GM12878 (cell line): ENCODE measurements around the gene XKR3. TPM values are rescaled to one million over a fixed set of nuclear protein-coding genes. Genes with fewer than 3 reads are reported as not detected.

Source experiments
- ATAC-seq: fragments of 200-7000 bp; cut with Tn5 transposase; 3 replicates; pipeline ENCODE4 v1.9.1; 2020; ENCODE audit warnings: mild to moderate bottlenecking, moderate library complexity
- BruUV-seq: library from RNA; stranded (reverse); fragments of 400-500 nt; replicated peaks from 2 replicates; lab custom pipeline; 2021; lab: Mats Ljungman, UMichigan
- CTCF ChIA-PET: fragments of 300-600 bp; sonication (Branson Sonifier 250); formaldehyde crosslinking; extraction: SDS; loops from one replicate; lab custom pipeline; 2021; ENCODE audit warnings: inconsistent platforms; lab: Yijun Ruan, JAX
- POLR2A ChIA-PET: fragments of 350-600 bp; formaldehyde crosslinking; extraction: SDS; loops from one replicate; lab custom pipeline; 2021; ENCODE audit warnings: inconsistent platforms; lab: Charles Lee
- RAD21 ChIA-PET: fragments of 300-600 bp; sonication (Branson Sonifier 250); formaldehyde crosslinking; loops from one replicate; lab custom pipeline; 2023; ENCODE audit warnings: antibody characterized with exemption; ENCODE audit not compliant: unreplicated experiment; lab: Charles Lee
- SMC1A ChIA-PET: fragments of 300-600 bp; sonication (Branson Sonifier 250); formaldehyde crosslinking; loops from one replicate; lab custom pipeline; 2023; ENCODE audit not compliant: unreplicated experiment, uncharacterized antibody; lab: Charles Lee
- DNase-seq: peaks from one replicate; pipeline ENCODE4 v3.0.0-alpha.2; 2011; ENCODE audit warnings: low read depth, low spot score
- FAIRE-seq: peaks from 3 replicates; lab custom pipeline; 2011; peaks lifted over from hg19 to GRCh38; lab: Jason Lieb, UNC
- H2AFZ ChIP-seq: 2 replicates; pipeline ENCODE4 v1.6.0; 2011; ENCODE audit warnings: low read depth, low read length, control low read depth; ENCODE audit not compliant: control insufficient read depth
- H3K27ac ChIP-seq: 2 replicates; pipeline ENCODE4 v1.5.1; 2011; ENCODE audit warnings: control low read depth; ENCODE audit not compliant: control insufficient read depth, insufficient read depth
- H3K27me3 ChIP-seq, 2 experiments: replicated peaks in 1 of 2; 2 replicates each; pipeline versions ENCODE4 v1.6.0 to v1.6.1; 2011; ENCODE audit warnings: low read length in 1 of 2; ENCODE audit not compliant: control insufficient read depth in 2 of 2, insufficient read depth in 2 of 2
- H3K36me3 ChIP-seq, 2 experiments: 2 replicates each; pipeline ENCODE4 v1.5.1; 2011; ENCODE audit warnings: low read length in 1 of 2; ENCODE audit not compliant: control insufficient read depth in 2 of 2, insufficient read depth in 2 of 2
- H3K4me1 ChIP-seq: 2 replicates; pipeline ENCODE4 v1.6.1; 2011; ENCODE audit warnings: mild to moderate bottlenecking, low read length, moderate library complexity, mixed read lengths; ENCODE audit not compliant: control insufficient read depth, insufficient read depth
- H3K4me2 ChIP-seq: 2 replicates; pipeline ENCODE4 v1.6.0; 2011; ENCODE audit warnings: control low read depth; ENCODE audit not compliant: control insufficient read depth, insufficient read depth
- H3K4me3 ChIP-seq: fragments of 200-600 bp; sonication (generic); 2 replicates; pipeline ENCODE4 v1.5.1; 2016
- H3K79me2 ChIP-seq: 2 replicates; pipeline ENCODE4 v1.6.0; 2011; ENCODE audit warnings: low read length; ENCODE audit not compliant: control insufficient read depth, insufficient read depth
- H3K9ac ChIP-seq: 2 replicates; pipeline ENCODE4 v1.8.0; 2011; ENCODE audit warnings: low read length, control low read depth, mixed read lengths; ENCODE audit not compliant: control insufficient read depth, insufficient read depth
- H3K9me3 ChIP-seq: replicated peaks from 3 replicates; pipeline ENCODE4 v1.5.1; 2011; ENCODE audit warnings: mild to moderate bottlenecking, low read length; ENCODE audit not compliant: control insufficient read depth, insufficient read depth
- H4K20me1 ChIP-seq: 2 replicates; pipeline ENCODE4 v1.6.0; 2011; ENCODE audit not compliant: control insufficient read depth, insufficient read depth
- CBX5 ChIP-seq: sonication (generic); IDR thresholded peaks from 2 replicates; pipeline ENCODE4 v1.6.1; 2016; ENCODE audit warnings: low read depth, moderate library complexity, mild to moderate bottlenecking, inconsistent platforms
- CEBPB ChIP-seq, 2 experiments: fragments of 150-350 bp in 1 of 2; IDR thresholded peaks; 2 replicates each; pipeline ENCODE4 v1.6.1; 2012 to 2014; ENCODE audit warnings: low read depth in 2 of 2, low read length in 2 of 2, borderline replicate concordance in 1 of 2, inconsistent platforms in 1 of 2
- ESRRA ChIP-seq: IDR thresholded peaks from 2 replicates; pipeline ENCODE4 v1.6.1; 2012; ENCODE audit warnings: mild to moderate bottlenecking, low read length, improper control_type of control experiment
- HCFC1 ChIP-seq: fragments of 150-350 bp; IDR thresholded peaks from 2 replicates; pipeline ENCODE4 v1.6.1; 2014; ENCODE audit warnings: low read length
- MEF2B ChIP-seq: fragments of 450-650 bp; IDR thresholded peaks from 2 replicates; pipeline ENCODE4 v1.6.1; 2018; ENCODE audit warnings: mild to moderate bottlenecking, moderate library complexity; ENCODE audit not compliant: partially characterized antibody, poor library complexity, severe bottlenecking
- NR2C1 ChIP-seq: fragments of 450-650 bp; IDR thresholded peaks from 2 replicates; pipeline ENCODE4 v1.6.1; 2017; ENCODE audit warnings: antibody characterized with exemption, mild to moderate bottlenecking, moderate library complexity
- PAX8 ChIP-seq: fragments of 450-650 bp; IDR thresholded peaks from 2 replicates; pipeline ENCODE4 v1.6.1; 2017; ENCODE audit warnings: mild to moderate bottlenecking, moderate library complexity
- POLR2AphosphoS5 ChIP-seq: IDR thresholded peaks from 2 replicates; pipeline ENCODE4 v1.6.1; 2011; ENCODE audit warnings: mild to moderate bottlenecking, low read length, inconsistent platforms
- WGBS: methylation state at CpG from one replicate; pipeline ENCODE4 v1.1.6; 2016; ENCODE audit warnings: low lambda C conversion rate; ENCODE audit not compliant: insufficient replicate concordance, insufficient coverage; ENCODE audit errors: missing lambda C conversion rate; 5-methylcytosine and 5-hydroxymethylcytosine counted together
- in situ Hi-C: fragments of 300-500 bp; cut with MboI; formaldehyde crosslinking; loops from 9 replicates; pipeline ENCODE4 v1.14.3; 2018; ENCODE audit warnings: mixed read lengths
- intact Hi-C: fragments of 100-400 bp; cut with micrococcal nuclease; formaldehyde crosslinking; loops from one replicate; pipeline ENCODE4 v1.14.2; 2022; ENCODE audit not compliant: unreplicated experiment
- polyA plus RNA-seq, 11 experiments: library from polyadenylated mRNA; depleted of rRNA in 4 of 11; unstranded in 6 of 11; stranded (reverse) in 5 of 11; fragments of >200 nt; fragmentation: Nextera tagmentation in 4 of 11; fragmentation: Illumina TruSeq in 1 of 11; extraction: Ambion mirVana in 4 of 11; extraction: Trizol in 1 of 11; gene quantifications; 1 replicate in 1 of 11; 2 replicates in 10 of 11; pipeline versions ENCODE4 v1.2.1 to v1.2.3, GENCODE V29; 2011 to 2016; ENCODE audit warnings: inconsistent platforms in 2 of 11, missing spikeins in 2 of 11, low read depth in 1 of 11
- total RNA-seq, 4 experiments: library from RNA; depleted of rRNA in 3 of 4; stranded (reverse); fragments of >200 nt in 3 of 4; fragmentation: Illumina TruSeq in 1 of 4; extraction: Trizol in 1 of 4; gene quantifications; 2 replicates each; pipeline versions ENCODE4 v1.2.1 to v1.2.3, GENCODE V29; 2013 to 2021
- TF ChIP-seq, protein P1 (sequence below): fragments of 450-650 bp; formaldehyde crosslinking; IDR thresholded peaks from 2 replicates; pipeline ENCODE4 v1.4.0; 2022; ENCODE audit warnings: mild to moderate bottlenecking, moderate library complexity
- TF ChIP-seq, protein P2 (sequence below): IDR thresholded peaks from 2 replicates; pipeline ENCODE4 v1.6.1; 2012; ENCODE audit warnings: mild to moderate bottlenecking, low read depth, low read length

XKR3 gene
- total and polyA plus RNA-seq, 10 of the 15 experiments (the other 5 are each of a cell fraction or from before 2014, with no cell fraction given): 0.09 to 0.14 TPM; not detected in 8

DNA sequence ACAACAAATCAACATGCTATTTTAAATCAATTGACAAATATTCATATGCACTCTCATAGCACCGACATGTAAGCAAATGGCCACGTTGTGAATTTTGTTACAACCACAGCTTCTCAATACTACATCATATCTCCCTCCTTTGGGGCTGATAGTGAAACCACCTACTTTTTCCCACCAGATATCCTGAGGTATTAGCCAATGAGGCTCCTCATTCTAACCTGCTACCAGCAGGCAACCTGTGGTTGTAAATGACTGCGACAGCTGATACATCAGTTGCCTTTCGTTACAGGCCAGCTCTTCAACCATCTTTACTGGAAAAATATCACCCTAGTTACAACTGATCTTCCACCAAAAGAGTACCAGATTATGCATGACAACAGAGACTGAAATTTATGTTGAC is 3.7 kb upstream of the XKR3 start:
- ChIA-PET RAD21 (no interaction called here), CTCF (no interaction called here), POLR2A (no interaction called here), SMC1A (no interaction called here)
- no peak for ATAC-seq
- intact Hi-C loops (loop anchor here (10.0 kb wide), 1 partner anchor 326 kb away; the partner anchor contains the start of gene HDHD5), in situ Hi-C loops (no loop called here)
- no peak for DNase-seq
- WGBS: 57% methylated on average over 4 of the region's 4 CpGs
- Histone ChIP-seq H3K4me2 (no peak overlapping the region), H3K36me3 (no peaks in the 10 kb centered on the region), H3K9ac (no peak overlapping the region), H3K27me3 (no peaks in the 10 kb centered on the region), H3K4me3 (no peak overlapping the region), H3K4me1 (no peaks in the 10 kb centered on the region), H3K79me2 (no peaks in the 10 kb centered on the region), H2AFZ (no peak overlapping the region), H4K20me1 (no peaks in the 10 kb centered on the region), H3K9me3 (no peaks in the 10 kb centered on the region), H3K27ac (no peak overlapping the region)
- FAIRE-seq: no peak
- TF ChIP-seq PAX8 (no peak), MEF2B (no peak), CEBPB (IDR thresholded peaks at IDR 0.05; ENCODE audit: borderline replicate concordance in 1 of 2, low read depth in 2 of 2, low read length in 2 of 2) (no peak), POLR2AphosphoS5 (no peak), ESRRA (no peak), HCFC1 (no peak), CBX5 (no peak), NR2C1 (no peak)
- TF ChIP-seq, protein P1, sequence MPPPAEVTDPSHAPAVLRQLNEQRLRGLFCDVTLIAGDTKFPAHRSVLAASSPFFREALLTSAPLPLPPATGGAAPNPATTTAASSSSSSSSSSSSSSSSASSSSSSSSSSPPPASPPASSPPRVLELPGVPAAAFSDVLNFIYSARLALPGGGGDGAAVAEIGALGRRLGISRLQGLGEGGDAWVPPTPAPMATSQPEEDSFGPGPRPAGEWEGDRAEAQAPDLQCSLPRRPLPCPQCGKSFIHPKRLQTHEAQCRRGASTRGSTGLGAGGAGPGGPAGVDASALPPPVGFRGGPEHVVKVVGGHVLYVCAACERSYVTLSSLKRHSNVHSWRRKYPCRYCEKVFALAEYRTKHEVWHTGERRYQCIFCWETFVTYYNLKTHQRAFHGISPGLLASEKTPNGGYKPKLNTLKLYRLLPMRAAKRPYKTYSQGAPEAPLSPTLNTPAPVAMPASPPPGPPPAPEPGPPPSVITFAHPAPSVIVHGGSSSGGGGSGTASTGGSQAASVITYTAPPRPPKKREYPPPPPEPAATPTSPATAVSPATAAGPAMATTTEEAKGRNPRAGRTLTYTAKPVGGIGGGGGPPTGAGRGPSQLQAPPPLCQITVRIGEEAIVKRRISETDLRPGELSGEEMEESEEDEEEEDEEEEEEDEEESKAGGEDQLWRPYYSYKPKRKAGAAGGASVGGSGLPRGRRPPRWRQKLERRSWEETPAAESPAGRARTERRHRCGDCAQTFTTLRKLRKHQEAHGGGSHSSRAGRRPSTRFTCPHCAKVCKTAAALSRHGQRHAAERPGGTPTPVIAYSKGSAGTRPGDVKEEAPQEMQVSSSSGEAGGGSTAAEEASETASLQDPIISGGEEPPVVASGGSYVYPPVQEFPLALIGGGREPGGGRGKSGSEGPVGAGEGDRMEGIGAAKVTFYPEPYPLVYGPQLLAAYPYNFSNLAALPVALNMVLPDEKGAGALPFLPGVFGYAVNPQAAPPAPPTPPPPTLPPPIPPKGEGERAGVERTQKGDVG (CRISPR knock-in tag): no peak
- TF ChIP-seq, protein P2, sequence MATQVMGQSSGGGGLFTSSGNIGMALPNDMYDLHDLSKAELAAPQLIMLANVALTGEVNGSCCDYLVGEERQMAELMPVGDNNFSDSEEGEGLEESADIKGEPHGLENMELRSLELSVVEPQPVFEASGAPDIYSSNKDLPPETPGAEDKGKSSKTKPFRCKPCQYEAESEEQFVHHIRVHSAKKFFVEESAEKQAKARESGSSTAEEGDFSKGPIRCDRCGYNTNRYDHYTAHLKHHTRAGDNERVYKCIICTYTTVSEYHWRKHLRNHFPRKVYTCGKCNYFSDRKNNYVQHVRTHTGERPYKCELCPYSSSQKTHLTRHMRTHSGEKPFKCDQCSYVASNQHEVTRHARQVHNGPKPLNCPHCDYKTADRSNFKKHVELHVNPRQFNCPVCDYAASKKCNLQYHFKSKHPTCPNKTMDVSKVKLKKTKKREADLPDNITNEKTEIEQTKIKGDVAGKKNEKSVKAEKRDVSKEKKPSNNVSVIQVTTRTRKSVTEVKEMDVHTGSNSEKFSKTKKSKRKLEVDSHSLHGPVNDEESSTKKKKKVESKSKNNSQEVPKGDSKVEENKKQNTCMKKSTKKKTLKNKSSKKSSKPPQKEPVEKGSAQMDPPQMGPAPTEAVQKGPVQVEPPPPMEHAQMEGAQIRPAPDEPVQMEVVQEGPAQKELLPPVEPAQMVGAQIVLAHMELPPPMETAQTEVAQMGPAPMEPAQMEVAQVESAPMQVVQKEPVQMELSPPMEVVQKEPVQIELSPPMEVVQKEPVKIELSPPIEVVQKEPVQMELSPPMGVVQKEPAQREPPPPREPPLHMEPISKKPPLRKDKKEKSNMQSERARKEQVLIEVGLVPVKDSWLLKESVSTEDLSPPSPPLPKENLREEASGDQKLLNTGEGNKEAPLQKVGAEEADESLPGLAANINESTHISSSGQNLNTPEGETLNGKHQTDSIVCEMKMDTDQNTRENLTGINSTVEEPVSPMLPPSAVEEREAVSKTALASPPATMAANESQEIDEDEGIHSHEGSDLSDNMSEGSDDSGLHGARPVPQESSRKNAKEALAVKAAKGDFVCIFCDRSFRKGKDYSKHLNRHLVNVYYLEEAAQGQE: no peak
- no TSS peak for BruUV-seq
